SH-SY5Y (cell line): ENCODE results near the gene TTLL8.

Experiments used
- GATA2 ChIP-seq: IDR thresholded peaks from 2 replicates; pipeline ENCODE4 v1.6.1; 2011; ENCODE audit warnings: mild to moderate bottlenecking, low read depth, low read length
- GATA3 ChIP-seq: IDR thresholded peaks from 2 replicates; pipeline ENCODE4 v1.6.1; 2011; ENCODE audit warnings: low read depth, mild to moderate bottlenecking, low read length, moderate library complexity

Gene TTLL8

DNA sequence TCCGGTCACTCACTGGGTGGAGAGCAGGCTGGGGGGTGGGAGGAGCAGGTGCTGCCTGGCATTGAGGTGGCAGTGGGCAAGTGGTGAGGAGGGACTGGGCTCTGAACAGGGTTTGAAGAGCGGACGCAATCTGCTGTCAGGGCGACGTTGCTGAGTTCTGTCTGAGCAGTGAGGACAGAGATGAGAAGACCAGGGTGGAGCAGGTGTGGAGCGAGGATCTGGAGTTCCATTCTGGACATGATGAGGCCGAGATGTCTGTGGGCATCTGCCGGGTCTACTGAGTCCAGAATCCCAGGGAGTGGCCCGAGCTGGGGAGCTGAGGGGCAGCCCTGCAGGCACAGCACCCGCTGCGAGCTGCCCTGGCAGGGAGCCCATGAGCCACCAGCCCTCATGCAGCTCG lies 29.5 kb upstream of the TTLL8 start:
- TF ChIP-seq GATA3, result no peak
- no peak for TF ChIP-seq GATA2

- TF ChIP-seq GATA2 (no peak), GATA3 (no peak)
Measured at GRCh38 chr22:50086526-50086925, 28.4 kb upstream of the TTLL8 start.

GRCh38 chr22:50085211-50085972 lies 27.3 kb upstream of the TTLL8 start, which contains the start of gene MLC1:
Gene MLC1 (minus strand): TSS chr22:50085426. CDS start chr22:50084902, 524 bp downstream.
- TF ChIP-seq GATA2, result no peak
- TF ChIP-seq GATA3, result no peak

GRCh38 chr22:50084614-50085021 lies 26.5 kb upstream of the TTLL8 start:
- TF ChIP-seq GATA2, result no peak
- TF ChIP-seq GATA3, result no peak

DNA sequence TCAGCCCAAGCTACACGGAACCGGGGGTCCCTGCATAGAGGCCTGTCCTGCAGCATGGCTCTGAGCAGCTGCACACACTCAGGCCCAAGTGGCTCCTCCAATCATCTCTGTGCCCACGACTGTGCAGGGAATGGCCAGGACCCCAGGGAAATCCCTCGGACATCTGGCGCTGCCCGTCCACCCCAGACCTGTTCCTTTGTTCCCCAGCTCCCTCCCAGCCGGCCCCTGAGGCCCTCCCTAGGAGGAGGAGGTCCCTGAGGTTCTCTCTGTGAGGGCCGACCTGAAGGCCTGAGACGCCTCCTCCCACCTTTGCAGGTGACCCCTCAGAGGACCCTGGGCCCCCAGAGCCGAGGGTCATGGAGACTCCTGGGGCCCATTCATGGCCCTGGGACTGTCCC lies 26.0 kb upstream of the TTLL8 start:
- TF ChIP-seq GATA2, result no peak
- TF ChIP-seq GATA3, result no peak

DNA sequence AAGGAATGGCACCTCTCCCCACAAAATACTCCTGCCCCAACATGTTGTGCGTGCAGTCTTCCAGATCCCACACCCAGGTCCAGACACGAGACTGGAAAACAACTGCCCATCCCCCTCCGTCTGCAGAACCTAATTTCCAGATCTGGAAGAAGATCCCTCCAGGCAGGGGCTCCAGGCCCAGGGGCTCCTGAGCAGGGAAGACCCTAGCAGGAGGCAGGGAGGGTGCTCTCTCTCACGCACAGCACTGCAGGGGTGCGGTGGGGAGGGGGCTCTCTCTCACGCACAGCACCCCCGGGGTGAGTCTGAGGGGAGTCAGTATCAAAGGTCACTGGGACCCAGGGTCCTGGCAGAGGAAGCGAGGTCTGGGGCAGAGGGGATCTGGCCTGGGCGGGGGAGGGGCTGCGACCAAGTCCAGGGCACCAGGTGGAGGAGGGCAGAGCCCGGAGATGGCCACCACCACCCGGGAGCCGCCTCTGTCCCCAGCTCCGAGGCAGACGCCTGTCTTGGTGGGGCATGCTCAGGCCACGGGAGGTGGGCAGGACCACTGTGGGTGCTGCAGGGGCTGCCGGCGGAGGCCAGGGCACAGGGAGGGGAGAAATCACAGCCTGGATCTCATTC lies 25.5 kb upstream of the TTLL8 start:
- TF ChIP-seq GATA3 (no peak), GATA2 (no peak)

DNA sequence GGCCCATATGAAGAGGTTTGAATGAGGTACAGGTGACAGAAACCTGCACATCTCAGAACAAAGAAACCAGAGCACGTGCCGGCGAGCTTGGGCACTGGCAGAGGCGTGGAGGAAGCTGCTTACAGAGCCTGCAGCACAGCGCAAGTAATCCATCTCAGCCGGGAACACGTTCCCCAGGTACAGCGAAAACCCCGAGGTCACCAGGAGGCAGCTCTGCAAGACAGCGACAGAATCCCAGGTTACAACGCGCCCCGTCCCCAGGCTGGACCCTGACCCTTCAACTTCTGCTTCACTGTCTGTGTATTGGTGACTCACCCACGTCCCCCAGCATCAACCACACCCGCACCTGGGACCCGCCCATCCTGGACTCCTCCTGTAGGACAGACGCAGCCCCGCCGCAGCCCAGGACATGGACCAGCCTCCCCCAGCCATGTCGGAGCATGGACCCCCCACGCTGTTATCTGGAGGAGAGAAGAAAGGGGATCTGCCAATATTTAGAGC lies 24.9 kb upstream of the TTLL8 start:
- TF ChIP-seq GATA2 (no peak), GATA3 (no peak)

- no peak for TF ChIP-seq GATA3
- no peak for TF ChIP-seq GATA2
Measured at GRCh38 chr22:50082197-50082715, 24.2 kb upstream of the TTLL8 start.

GRCh38 chr22:50081426-50082196 lies 23.5 kb upstream of the TTLL8 start:
- TF ChIP-seq GATA2 (no peak), GATA3 (no peak)

GRCh38 chr22:50080077-50080465 lies 22.0 kb upstream of the TTLL8 start:
- TF ChIP-seq GATA2 (no peak), GATA3 (no peak)

- TF ChIP-seq GATA3 (no peak), GATA2 (no peak)
Measured at GRCh38 chr22:50078761-50079160, 20.7 kb upstream of the TTLL8 start.

- no peak for TF ChIP-seq GATA3
- no peak for TF ChIP-seq GATA2
Measured at GRCh38 chr22:50078246-50078645, 20.1 kb upstream of the TTLL8 start.

GRCh38 chr22:50076646-50077535 lies 18.8 kb upstream of the TTLL8 start:
- TF ChIP-seq GATA3, result no peak
- TF ChIP-seq GATA2, result no peak
